Testis (tissue), 2 donors: ENCODE measurements around the gene TMEM253.

Experiments
- POLR2A ChIP-seq: fragments of 450-650 bp; IDR thresholded peaks from one replicate; pipeline ENCODE4 v1.6.1; 2017; ENCODE audit warnings: antibody characterized with exemption, mild to moderate bottlenecking, moderate library complexity
- TF ChIP-seq, protein P1 (sequence below), 3 experiments: fragments of 450-650 bp in 2 of 3; fragments of 200-600 bp in 1 of 3; sonication (generic) in 1 of 3; IDR thresholded peaks; one replicate each; pipeline ENCODE4 v1.5.1; 2016 to 2019; ENCODE audit warnings: antibody characterized with exemption in 3 of 3, mild to moderate bottlenecking in 2 of 3, moderate library complexity in 1 of 3

DNA sequence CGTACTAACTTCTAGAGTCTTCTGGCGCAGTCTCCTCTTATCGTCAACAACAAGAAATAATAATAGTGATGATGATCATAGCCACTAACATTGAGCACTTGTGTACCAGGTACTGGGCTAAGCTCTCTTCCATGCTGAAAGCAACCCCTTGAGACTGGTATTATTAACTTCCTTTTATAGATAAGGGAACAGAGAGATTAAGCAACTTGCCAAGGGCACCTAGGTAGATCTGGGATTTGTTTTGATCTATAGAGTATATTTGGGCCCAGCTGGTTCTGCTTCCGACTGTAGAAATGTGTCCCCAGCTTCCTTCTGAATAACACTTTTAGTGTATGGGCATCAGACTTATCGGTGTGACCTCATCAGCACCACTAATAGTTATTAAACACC is 1.3 kb upstream of the TMEM253 start:
- TF ChIP-seq POLR2A, result no peak
- TF ChIP-seq, protein P1, sequence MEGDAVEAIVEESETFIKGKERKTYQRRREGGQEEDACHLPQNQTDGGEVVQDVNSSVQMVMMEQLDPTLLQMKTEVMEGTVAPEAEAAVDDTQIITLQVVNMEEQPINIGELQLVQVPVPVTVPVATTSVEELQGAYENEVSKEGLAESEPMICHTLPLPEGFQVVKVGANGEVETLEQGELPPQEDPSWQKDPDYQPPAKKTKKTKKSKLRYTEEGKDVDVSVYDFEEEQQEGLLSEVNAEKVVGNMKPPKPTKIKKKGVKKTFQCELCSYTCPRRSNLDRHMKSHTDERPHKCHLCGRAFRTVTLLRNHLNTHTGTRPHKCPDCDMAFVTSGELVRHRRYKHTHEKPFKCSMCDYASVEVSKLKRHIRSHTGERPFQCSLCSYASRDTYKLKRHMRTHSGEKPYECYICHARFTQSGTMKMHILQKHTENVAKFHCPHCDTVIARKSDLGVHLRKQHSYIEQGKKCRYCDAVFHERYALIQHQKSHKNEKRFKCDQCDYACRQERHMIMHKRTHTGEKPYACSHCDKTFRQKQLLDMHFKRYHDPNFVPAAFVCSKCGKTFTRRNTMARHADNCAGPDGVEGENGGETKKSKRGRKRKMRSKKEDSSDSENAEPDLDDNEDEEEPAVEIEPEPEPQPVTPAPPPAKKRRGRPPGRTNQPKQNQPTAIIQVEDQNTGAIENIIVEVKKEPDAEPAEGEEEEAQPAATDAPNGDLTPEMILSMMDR (IDR thresholded peaks at IDR 0.05), result no peak
